GM12891 (cell line): ENCODE results near the gene DNAJC13.

Experiments
- POLR2A ChIP-seq: IDR thresholded peaks from 2 replicates; pipeline ENCODE4 v1.6.1; 2011; ENCODE audit warnings: low read depth, low read length, control low read depth
- POLR2AphosphoS5 ChIP-seq: IDR thresholded peaks from 2 replicates; pipeline ENCODE4 v1.6.1; 2011; ENCODE audit warnings: low read depth, low read length, control low read depth
- POU2F2 ChIP-seq: IDR thresholded peaks from 2 replicates; pipeline ENCODE4 v1.6.1; 2011; ENCODE audit warnings: low read depth, mild to moderate bottlenecking, control low read depth, low read length, moderate library complexity
- SPI1 ChIP-seq: IDR thresholded peaks from 2 replicates; pipeline ENCODE4 v1.6.1; 2011; ENCODE audit warnings: low read depth, low read length, control low read depth
- TAF1 ChIP-seq: IDR thresholded peaks from 2 replicates; pipeline ENCODE4 v1.6.1; 2011; ENCODE audit warnings: low read depth, low read length, control low read depth

- TF ChIP-seq POU2F2 (no peak), TAF1 (no peak), POLR2AphosphoS5 (no peak), SPI1 (no peak), POLR2A (no peak)
Observed at GRCh38 chr3:132421832-132422231, 4.5 kb downstream of the DNAJC13 start.
